GM21367 (cell line): Measurements from ENCODE around the gene SF3A2.
"Not testable (repeated sequence)": the region's sequence is repeated elsewhere in the genome, so short reads cannot be mapped to it uniquely, and the experiment has no call there.

ENCODE experiments used
- ATAC-seq: cut with Tn5 transposase; IDR thresholded peaks from one replicate; pipeline ENCODE4 v1.9.1; 2021; ENCODE audit not compliant: unreplicated experiment

The SF3A2 gene, protein sequence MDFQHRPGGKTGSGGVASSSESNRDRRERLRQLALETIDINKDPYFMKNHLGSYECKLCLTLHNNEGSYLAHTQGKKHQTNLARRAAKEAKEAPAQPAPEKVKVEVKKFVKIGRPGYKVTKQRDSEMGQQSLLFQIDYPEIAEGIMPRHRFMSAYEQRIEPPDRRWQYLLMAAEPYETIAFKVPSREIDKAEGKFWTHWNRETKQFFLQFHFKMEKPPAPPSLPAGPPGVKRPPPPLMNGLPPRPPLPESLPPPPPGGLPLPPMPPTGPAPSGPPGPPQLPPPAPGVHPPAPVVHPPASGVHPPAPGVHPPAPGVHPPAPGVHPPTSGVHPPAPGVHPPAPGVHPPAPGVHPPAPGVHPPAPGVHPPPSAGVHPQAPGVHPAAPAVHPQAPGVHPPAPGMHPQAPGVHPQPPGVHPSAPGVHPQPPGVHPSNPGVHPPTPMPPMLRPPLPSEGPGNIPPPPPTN

DNA sequence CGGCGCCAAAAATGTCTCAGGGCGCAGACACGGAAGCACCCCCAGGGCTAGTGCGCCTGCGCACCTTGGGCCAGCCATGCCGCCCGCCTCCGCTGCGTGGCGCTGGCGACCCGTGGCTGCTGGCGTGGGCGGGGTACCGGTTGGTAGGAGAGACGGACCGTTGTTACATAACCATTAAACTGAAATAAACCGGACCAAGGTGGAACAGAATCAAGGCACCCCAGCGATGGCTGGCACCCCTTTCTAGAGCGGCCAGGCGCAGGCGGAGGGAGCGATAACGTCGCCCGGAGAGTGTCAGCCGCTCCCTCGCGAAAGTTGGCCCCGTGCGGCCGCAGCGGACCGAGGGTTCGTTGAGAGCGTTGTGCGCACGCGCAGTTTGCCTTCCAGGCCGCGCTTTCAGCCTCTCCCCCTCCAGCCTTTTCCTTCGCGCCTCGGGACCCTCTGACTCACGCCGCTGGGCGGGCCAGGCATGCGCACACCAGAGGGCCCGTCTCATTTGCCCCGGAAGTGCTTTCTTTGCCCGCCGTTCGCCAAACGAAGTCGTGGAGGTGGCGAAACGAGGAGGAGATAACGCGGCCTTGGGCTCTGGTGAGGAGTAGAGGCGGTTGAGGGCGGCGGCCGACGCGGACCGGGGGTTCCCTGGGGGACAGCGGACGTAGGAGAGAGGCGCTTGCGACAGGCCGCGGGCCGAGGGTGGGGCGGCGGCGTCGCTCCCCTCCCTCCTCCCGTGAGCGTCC, at the start of gene SF3A2, which contains the start of gene PLEKHJ1:
Gene SF3A2 (plus strand): TSS at position 511 of the 737 bp plus-strand sequence. CDS start 6,595 bp downstream, outside the sequence.
Gene PLEKHJ1 (minus strand): TSS at position 16 of the 737 bp plus-strand sequence. CDS start 81 bp downstream, outside the sequence.
- peak; percentile 53 for ATAC-seq

DNA sequence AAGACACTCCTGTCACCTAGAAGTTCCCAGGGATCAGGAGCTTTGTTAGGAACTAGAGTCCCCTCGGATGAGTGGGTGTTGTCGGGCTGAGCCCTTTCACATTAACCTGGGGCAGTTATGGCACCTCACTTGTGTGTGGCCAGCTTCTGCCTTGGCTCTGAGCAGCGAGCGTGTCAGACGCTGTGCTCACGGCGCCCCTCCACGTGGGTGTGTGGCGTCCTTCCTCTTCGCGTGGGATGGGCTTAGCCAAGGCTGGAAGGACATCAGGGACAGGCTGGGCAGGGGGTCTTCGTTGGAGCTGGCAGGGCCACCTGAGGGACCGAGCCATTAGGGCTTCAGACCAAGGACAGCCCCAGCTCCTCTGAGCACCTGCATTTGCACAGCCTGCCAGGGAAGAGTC, 49.5 kb upstream of the SF3A2 start:
- no peak for ATAC-seq

DNA sequence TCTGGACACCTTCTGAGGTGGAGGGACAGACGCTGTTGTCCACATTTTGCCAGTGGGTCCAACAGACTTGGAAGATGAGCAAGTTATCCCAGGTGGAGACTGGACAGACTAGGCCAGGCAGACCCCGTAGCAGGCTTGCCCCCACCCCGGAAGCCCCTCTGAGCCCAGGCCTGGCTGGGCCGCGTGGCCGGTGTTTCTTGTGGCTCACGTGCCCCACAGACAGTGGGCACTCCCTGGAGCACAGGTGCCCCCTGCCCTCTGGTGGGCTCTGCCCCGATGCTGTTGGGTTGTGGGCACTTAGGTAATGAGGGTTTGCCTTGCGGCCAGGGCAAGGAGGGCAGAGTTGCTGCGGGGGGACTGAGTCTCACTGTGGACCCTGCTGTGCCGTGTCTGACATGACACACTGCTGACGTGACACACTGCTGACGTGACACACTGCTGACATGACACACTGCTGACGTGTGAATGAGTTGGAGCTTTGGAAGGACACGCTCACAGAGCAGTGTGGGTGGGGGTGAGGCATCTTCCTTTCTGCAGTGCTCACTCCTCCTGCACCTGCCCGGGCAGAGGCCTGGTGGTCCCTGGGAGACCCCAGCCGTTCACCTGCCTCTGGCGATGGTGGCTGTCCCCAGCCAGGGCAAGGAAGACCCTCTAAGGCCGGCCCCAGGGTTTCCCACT, 47.8 kb upstream of the SF3A2 start:
- ATAC-seq: no peak

DNA sequence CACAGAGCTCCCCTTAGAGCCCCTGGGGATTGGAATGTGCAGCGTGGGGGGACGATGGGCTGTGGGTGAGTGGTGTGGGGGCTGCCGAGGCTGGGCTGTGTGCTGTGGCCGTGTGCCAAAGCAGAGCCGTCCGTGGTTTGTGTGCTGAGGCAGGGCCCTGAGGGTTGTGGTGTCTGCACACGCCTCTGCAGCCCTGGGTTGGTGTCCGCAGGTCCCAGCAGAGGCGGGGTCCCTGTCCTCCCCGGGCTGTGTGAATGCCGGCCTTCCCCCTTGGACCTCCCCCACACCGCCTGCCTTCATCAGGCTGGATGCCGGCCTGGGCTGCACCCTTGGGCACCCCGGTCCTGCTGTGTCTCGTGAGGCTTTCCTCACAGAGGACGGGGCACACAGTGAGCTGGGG, 46.7 kb upstream of the SF3A2 start:
- ATAC-seq: no peak

DNA sequence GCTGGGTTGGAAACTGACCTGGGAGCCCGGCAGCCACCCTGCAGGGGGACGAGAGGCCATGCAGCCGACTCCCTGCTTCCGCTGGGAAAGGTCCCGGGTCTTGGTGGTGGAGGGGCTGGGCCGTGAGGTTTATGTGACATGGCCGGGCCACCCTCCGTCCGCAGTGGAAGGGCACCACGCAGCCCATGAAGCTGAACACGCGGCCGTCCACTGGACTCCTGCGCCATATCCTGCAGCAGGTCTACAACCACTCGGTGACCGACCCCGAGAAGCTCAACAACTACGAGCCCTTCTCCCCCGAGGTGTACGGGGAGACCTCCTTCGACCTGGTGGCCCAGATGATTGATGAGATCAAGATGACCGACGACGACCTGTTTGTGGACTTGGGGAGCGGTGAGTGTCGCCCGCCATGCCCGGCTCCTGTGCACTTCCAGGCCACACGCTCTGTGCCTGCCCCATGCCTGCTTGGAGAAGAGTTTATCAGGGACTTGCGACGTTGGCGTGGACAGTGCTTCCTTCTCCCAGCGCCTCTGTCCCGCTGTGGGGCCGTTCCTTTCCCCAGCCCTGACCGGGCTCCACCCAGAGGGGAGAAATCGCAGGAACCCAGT, 45.7 kb upstream of the SF3A2 start:
- no peak for ATAC-seq

DNA sequence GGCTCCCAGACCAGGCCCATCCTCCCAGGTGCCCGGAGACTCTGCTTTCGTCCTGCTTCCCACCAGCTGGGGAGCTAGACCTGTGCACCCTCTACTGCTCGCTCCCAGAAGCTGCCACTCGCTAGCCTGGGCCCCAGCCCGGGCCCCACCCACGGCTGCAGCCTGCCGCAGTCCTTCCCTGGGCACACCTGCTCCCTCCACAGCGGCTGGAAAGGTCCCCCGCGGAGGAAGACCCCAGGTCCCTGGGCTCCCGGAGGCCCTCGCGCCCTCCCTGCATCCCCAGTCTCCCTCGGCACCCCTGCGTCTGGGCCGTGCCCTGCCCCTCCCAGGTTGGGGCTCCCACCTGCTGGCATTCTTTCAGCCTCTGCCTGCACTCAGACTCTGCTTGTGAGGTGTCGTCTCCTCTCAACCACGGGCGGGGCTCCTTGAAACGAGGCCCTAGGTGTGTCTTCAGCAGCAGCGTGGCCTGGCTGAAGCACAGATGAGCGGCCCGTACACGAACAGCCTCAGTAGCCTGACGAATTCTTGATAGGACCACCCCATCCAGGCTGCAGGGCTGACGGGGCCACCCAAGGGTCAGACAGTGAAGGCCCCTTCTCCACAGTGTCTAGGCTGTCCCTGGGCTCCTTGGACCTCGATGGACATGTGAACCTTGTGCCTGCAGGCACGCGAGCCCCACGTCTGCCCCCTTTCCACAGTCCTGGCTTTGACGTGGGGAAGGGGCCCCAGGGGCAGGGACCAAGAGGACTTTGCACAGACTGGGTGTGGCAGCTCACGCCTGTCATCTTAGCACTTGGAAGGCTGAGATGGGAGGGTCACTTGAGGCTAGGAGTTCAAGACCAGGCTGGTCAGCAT, 44.9 kb upstream of the SF3A2 start:
- ATAC-seq: no peak

DNA sequence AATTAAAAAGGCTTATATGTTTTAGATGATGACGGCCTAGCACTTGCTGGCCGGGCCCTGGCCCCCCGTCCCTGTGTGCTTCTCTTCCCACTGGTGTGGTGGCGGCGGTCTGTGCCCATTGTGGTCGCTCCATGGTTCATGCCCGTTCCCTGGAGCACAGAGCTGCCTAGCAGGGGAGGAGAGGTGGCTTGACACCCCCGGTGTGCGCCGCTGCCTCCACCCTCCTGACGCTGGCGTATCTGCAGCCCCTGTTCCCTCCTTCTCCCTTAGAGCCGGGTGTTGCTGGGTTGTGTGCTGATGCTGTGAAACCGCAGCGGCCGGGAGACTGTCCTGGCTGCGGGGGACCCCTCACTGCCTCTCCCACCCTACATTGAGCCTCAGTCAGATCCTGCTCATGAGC, 43.8 kb upstream of the SF3A2 start:
- no peak for ATAC-seq

DNA sequence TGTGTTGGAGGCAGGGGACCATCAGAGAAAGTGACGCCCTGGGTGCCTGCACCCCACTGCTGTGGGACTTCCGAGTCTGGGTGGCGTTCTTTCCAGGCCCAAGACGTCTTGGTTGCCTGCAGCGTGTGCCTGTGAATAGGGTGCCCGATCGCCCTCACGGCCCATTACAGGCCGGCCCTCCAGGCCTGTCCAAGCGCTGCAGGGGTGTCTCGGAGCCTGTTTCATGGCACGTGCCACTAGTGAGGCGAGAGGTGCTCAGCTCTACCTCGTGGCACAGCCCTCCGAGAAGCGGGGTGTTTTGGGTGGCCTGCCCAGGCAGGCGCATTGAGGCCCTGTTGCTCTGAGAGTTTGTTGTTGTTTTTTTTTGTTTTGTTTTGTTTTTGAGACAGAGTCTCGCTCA, 42.8 kb upstream of the SF3A2 start:
- ATAC-seq: no peak

DNA sequence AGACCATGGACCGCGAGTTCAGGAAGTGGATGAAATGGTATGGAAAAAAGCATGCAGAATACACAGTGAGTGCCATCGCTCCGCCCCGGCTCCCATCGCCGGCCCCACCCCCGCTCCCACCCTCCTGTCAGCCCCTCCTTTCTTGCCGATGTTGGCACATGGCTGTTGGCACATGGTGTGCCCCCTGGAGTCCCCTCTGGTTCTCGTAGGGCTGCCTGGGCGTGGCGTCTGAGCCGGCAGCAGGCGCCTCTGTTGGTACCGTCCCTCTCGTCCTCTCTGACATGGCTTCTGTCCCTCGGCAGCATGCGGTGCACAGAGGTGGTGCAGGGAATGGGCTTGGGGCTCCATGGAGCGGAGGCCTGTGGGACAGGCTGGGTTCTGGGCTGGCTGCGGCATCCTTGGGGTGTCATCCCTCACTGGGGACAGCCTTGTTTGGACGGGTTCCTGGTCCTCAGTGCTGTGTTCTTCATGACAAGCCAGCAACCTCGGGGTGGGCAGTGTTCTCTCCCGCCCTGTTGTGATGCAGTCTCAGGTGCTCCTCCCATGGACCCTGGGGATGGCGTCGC, 42.0 kb upstream of the SF3A2 start:
- no peak for ATAC-seq

DNA sequence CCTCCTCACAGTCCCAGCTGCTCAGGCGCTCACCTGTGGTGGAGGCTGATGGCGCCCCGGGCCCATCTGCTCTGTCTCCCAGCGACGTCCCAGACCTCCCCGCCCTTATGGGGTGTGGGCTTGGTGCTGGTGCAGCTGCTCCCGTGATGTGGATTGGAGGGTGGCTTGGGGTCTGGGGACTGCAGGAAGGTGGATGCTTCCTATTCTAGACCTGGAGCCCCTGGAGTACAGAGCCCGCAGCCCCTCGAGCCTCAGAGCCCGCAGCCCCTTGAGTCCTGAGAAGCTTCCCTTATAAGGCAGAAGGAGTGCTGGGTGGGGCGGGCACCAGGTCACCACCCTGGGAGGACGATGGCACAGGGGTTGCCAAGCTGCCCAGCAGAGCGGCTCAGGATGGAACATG, 41.3 kb upstream of the SF3A2 start:
- ATAC-seq: no peak

DNA sequence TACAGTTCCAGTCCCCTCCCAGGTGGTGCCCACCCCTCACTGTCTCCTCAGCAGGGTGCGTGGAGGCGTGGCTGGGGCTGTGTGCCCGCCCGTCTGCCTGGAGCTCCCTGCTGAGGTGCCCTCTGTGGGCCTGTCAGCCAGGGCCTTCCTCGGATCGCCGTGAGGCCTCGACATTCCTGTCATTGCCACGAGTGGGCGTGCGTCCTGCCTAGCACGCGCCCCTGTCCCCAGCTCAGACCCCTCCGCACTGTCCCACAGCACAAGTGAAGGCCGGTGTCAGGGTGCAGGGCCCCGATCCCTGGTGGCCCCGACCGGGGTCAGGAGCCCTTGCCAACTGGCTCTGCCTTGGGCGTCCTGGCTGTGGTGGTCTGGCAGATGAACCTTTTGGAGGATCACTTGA, 40.7 kb upstream of the SF3A2 start:
- ATAC-seq: no peak

DNA sequence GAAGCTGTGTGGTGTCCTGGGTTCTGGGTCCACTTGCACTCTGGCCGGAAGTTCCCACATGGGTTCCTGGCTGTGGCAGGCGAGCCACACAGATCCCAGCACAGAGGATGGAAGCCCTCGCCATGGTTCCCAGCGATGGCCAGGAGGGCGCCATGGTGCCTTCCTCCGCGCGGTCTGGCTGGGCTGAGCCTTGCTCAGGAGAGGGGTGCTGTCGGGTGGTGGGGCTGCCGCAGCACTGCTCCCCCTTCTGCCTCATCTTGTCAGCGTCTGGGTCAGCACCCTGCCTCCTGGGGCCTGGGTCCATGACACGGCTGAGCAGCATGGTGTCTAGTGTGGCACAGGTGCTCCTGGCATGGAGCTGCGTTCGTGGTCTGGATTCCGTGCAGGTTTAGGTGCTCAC, 39.4 kb upstream of the SF3A2 start:
- ATAC-seq: no peak

DNA sequence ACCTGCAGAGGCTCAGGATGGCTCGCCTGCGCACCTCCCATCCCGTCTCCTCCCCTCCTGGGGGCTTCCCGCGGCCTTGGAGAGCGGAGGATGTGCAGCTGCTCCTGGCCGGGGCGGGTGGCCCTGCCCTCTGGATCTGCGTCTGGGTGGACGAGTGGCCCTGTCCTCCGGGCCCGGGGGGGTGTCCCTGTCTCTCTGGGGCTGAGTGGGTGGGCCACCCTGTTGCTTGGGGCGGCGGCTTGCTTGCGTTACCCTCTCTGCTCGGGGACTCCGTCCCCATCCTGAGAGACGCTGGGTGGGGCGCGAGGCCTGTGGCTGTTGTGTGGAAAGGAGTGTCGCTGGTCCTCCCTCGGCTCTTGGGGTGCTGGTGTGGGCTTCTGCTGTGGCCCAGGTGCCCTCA, 38.3 kb upstream of the SF3A2 start:
- no peak for ATAC-seq

DNA sequence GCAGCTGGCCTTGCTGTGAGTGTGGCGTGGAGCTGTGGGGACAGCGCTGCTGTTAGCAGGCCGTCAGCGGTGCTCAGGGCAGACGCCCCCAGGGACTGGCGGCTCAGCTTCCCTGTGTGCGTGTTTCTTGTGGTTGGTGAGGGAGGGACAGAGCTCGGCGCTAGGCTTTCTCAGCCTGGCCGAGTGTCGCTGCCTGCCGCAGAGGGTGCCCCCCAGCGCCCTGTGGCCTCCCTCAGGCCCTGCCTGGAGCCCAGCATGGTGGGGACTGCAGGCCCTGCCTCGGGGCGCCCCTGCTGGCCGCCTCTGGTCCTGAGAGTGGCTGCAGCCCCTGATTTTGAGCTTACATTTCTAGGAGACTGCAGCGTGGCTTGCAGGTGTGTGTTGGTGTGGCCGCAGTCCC, 37.4 kb upstream of the SF3A2 start:
- ATAC-seq: no peak

DNA sequence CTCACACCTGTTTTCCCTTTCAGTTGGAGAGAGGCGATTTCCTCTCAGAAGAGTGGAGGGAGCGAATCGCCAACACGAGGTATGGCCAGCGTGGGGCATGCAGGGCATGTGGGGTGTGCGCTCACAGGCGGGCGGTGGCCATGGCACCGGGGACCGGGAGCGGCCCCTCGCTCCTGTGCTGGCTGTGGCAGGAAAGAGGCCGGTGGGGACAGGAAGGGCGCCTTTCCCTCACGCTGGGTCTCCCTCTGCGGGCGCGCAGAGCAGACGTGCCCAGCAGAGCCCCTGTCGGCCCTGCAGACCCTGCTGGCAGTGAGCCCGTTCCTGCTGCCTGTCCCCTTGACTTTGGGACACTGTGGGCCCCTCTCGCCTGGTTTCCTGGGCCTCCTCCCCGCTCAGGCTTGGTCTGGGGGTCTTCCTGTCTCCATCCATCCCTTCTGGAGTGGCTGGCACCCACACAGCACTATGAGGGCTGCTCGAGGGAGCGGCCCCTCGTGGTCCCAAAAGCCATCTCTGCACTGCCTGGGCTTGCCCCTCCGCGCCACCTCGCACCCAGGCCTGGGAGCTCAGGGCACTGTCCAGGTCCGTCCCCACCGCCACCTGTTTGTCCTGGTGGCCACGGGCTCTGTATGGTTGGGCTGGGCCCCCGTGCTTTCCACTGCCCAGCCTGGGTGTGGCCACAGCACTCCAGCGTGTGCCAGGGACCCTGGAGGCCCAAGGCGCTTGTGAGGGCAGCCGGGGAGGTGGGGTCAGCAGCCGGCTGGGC, 36.6 kb upstream of the SF3A2 start:
- ATAC-seq: no peak

DNA sequence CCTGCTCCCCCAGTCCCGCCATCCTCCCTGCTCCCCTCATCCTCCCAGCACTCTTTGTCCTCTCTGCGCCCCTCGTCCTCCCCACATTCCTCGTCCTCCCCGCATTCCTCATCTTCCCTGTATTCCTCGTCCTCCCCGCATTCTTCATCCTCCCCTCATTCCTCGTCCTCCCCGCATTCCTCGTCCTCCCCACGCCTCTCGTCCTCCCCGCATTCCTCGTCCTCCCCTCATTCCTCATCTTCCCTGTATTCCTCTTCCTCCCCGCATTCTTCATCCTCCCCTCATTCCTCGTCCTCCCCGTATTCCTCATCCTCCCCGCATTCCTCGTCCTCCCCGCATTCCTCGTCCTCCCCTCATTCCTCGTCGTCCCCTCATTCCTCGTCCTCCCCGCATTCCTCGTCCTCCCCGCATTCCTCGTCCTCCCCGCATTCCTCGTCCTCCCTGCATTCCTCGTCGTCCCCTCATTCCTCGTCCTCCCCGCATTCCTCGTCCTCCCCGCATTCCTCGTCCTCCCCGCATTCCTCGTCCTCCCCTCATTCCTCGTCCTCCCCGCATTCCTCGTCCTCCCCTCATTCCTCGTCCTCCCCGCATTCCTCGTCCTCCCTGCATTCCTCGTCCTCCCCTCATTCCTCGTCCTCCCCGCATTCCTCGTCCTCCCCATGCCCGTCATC, 35.9 kb upstream of the SF3A2 start:
- not testable (repeated sequence) for ATAC-seq

DNA sequence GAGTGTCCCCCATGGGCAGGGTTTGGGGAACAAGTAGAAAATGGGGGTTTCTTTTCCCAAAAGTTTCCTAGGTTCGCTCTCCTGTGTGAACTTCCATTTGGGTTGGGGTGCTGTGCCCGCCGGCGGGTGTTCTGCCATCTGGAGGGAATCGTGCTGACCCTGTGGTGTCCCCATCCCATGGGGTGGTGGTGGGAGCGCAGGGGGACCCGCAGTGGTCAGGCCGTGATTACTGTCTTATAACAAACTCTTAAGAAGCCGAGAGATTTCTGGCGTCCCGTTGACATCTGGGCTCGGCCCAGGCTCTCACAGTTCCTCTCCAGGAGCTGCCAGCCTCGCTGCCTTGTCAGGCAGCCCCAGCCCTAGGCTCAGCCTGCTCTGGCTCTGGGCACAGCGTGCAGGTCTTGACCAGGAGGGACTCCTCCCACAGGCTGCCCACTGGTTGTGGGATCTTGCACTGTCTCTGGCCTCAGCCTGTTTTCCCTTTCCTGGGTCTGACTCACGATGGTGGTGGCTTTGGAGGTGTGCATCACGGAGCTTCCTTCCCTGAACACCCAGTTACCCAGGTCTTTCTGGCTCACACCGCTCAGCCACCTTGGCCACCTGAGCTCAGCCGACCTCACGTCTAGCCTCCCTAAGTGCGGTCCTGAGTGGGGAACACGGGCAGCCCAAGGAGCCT, 35.0 kb upstream of the SF3A2 start:
- no peak for ATAC-seq

DNA sequence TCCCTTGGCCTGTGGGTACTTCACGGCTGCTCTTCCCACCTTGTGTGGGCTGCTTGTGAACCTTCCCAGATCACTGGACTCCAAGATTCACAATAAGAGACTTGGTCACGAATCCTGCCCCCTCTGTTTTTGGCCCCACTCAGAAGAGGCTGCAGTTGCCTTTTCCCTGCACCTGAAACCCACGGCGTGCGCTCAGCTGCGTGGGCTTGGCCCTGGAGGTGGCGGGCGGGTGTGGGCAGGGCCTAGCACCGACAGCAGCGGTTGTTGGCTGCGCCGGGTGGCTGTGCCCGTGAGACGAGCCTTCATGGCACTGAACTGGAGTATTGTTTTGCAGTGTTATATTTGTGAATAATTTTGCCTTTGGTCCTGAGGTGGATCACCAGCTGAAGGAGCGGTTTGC, 34.3 kb upstream of the SF3A2 start:
- no peak for ATAC-seq
